Measurements from ENCODE around the gene KRT84.
"Not testable (repeated sequence)": the region's sequence is repeated elsewhere in the genome, so short reads cannot be mapped to it uniquely, and the experiment has no call there.

The KRT84 gene

DNA sequence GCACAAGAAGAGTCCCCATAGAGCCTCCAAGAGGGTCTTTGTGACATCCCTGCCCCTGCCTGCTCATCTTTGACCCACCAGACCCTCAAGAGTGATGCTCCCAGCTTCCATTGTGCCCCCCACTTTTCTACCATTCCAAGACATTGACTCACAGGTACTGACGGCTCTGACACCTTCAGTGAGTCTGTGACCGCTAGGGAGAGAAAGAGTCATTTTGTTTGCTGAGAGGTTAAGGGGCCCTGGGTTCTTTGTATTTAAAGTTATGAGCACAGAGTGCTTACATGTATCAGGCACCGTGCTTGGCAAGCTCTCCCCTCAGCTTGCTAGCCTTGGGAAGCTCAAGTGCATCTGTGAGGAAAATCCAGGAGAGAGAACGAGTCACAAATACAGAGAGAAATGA, 27.8 kb upstream of the KRT84 start:
- no peak for DNase-seq (ENCODE audit: low read depth in 2 of 2)

DNA sequence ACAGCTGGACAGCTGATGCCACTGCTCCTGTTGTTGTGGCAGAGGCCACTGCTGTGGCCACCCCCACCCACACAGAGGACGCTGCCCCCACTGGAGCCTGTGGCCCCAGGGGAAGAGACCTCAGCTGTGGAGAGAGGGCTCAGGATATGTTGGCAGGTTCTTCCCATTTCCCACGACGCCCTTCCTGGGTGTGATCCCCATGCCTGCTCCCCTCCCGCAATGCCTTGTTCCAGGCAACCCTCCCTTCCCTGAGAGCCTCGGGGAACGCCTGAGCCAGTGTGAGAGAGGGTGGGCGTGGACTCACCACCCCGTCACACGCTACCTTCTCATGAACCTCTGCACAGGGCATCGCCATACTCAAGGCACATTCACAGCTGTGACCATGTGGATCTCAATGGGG, 26.4 kb upstream of the KRT84 start:
- DNase-seq (ENCODE audit: low read depth in 2 of 2) = no peak

DNA sequence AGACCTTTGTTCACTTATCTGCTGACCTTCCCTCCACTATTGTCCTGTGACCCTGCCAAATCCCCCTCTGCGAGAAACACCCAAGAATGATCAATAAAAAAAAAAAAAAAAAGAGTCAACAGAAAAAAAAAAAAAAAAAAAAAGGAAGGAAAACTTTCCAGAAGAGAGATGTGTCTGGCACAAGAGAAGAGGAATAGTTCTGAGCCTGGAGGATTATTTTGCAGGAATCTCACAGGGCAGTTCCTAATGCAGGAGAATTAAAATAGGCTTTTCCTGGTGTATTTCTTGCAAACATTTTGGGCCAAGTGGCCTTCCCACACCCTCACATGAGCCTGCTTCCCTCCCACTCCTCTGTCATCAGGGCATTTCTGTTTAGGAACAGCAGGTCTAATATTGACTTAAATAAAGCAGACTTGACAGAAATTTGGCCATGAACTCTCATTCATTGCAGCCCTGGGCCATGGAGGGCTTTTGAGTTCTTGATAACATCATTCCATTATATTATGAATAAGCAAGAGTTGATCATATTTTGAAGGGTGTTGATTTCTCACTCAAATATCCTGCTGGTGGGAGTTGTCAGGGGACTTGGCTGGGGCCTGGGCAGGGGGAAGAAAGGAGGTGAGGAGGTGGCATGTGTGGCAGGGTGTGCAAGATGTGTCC, 25.3 kb upstream of the KRT84 start:
- not testable (repeated sequence) for DNase-seq (ENCODE audit: low read depth in 2 of 2)

DNA sequence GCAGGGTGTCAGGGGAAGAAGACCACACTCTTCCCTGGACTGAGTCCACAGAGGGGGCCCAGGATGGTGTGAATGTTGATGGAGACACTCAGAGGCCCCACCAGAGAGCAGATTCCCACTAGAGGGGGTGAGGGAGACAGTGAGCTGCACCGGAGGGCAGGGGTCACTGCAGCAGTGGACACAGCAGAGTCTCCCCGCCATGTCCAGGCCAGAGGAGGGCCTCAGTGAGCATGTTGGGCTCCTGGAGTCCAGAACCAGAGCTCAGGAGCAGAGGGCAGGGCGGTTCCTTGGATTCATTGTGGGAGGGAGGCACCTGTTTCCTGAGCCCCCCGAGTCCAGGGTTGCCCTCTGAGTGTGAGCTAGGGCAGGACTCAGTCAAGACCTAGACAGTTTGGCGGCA, 22.5 kb upstream of the KRT84 start:
- no peak for DNase-seq (ENCODE audit: low read depth in 2 of 2)

DNA sequence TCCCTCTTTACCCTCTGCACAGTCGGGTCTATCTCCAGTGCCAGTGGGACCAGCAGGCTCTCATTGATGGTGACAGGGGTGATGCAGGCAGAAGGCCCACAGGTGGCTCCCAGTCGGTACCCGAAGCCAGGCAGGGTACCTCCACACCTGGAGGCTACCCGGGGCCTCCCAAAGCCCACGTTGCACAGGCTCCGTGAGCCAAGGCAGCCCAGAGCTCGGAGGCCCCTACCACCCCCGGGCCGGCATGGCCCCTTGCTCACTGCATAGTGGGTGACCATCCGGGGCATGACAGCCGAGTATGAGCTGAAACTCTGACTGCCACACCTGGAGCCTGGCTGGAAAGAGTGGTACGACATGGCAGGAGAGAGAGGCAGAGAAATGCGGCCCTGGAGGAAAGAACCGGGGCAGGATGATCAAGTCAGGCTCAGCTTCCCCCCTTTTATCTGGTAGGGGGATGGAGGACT, 20.5 kb upstream of the KRT84 start, which contains the start of gene KRT82:
KRT82 (minus strand) TSS at position 414 of the 464 bp plus-strand sequence; CDS start at position 356, 58 bp downstream.
- DNase-seq (ENCODE audit: low read depth in 2 of 2) = no peak

DNA sequence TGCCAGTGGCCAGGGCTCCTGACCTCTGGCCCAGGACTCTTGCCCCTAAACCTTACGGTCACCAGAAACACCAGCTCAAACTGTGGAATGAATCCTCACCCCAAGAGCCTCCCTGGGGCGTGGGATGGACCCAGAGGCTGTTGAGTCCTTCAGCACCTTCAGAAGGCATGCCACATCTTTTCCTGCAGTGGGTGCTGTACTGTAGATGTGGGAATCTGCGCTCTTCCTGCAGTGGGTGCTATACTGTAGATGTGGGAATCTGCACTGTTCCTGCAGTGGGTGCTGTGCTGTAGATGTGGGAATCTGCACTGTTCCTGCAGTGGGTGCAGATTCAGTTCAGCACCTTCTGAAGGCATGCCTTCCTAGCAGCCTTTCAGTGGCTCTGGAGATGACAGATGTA, 19.5 kb upstream of the KRT84 start:
- DNase-seq (ENCODE audit: low read depth in 2 of 2) = no peak

DNA sequence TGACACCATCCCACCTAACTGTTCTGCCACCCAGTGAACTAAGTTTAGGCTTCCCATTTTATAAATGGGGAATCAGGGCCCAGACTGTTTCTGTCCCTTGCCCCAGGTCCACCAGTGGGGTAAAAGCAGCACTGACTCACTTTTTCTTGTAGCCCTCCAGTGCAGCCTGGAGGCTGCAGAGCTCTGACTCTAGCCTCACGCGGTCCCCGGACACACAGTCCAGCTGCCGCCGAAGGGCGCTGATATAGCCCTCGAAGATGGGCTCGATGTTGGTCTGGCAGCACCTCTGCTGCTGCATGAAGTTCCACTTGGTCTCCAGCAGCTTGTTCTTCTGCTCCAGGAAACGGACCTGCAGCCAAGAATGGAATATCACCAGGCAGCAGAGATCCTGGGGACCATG, 18.1 kb upstream of the KRT84 start:
- DNase-seq (ENCODE audit: low read depth in 2 of 2) = no peak

DNA sequence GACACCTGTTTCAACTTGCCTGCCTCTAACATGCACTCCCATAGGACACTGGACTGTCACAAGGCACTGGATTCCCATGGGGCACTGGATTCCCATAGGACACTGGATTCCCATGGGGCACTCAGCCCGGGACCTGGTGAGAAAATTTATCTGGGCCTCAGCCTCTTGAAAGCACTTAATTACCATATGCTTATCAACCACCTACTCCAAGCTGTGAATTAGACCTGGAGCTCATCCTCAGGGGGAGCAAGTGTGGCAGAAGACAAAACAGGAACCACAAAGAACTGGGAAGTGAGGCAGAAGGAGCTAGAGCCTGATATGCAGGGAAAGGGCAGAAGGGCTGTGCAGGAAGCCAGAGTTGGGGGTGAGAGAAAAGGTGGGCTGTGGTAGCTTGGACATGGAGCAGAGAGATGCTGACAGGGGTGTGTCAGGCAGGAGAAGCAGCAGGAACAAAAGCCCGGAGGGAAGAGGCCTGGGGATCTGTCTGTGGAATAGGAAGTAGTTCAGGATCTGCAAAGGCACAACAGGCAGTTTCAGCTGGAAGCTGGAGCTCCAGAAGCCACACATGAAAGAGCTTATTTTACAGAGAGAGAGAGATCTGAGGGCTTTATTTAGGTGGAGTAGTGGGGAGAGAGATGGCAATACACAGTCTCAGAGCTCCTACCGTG, 17.6 kb upstream of the KRT84 start:
- DNase-seq (ENCODE audit: low read depth in 2 of 2) = no peak

DNA sequence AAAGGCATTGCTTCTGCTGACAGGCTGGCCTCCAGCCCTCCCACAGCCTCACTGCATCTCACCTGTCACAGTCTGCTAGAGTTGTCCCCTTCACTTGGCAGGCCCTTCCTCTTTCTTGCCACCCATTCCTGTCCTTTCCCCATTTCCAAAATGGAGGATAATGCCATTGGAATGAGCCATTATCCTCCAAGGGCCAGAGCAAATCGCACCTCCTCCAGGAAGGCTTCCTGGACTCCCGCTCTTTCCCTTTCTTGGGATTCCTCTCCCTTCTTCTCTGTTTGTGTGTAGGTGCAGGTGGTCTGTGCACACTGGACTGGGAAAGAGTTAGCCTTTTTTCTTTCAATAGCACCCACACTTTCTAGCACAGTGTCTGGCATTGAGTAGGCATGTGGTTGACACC, 16.9 kb upstream of the KRT84 start:
- no peak for DNase-seq (ENCODE audit: low read depth in 2 of 2)

DNA sequence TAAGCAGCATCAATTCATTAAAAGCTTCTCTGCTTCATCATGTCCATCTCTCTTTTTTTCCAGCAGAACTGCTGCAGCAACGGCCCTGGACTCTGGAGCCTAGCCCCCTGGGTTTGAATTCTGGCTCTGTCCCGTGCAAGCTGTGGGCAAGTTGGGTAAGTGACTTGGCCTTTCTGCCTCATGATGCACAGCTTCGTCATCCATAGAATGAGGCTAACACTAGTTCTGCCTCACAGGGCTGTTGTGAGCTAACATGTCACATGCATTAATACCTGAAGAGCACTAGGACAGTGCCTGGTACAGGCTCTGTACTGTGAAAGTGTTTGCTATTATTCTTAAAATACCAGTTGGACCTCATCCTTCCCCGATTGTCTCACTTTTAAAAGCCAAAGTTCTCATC, 16.5 kb upstream of the KRT84 start:
- DNase-seq (ENCODE audit: low read depth in 2 of 2) = no peak

DNA sequence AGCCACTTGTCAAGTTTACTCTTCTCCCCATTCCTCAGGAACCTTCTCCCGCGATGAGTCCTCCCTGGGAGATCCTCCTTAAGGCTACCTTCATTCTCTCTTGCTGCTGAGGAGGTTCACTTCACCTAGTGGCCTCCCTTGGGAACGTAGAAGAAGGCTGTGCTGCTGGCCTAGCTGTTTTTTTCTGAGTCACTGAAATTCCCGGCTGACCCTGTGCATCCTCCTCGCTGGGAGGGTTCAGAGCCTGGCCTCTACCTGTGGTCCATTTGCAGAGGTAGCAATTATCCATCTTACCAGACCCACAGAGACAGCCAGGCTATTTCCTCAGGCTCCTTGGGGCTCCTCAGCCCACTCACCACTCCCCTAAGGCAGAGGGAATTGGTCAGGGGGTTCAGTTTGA, 16.1 kb upstream of the KRT84 start:
- DNase-seq (ENCODE audit: low read depth in 2 of 2) = no peak

DNA sequence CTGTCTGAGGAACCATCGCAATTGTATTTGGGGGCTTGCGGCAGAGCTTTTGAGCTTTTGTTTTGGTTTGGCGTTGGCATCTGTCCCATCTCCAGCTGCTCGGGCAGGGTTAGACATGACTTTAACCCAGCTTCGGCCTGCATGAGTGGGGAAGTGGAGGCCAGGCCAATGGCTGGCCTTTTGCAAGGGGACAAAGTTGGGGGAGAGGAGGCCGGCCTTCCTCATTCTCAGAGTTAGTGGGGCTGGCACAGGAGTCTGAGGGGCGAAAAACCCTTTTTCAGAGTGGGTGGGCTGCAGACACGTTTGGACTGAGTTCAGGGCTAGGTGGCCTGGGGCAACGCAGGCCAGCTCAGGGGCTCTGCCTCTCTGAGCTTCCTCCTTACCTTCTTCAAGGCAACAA, 15.5 kb upstream of the KRT84 start:
- DNase-seq (ENCODE audit: low read depth in 2 of 2) = no peak

DNA sequence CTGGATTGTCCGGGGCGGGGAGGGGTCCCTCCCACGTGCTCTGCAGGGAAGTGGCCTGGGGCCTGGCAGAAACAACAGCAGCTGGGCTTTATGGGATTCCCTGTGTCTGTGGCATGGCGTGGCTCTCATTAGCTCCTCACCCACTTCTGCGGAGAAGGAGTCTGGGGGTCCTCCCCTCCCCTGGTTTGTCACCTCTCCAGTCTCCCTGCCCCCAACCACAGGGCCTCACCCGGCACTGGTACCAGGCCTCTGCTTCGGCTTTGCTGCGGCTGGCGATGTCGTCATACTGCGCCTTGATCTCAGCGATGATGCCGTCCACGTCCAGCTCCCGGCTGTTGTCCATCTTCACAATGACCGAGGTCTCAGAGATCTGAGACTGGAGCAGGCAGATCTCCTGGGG, 14.3 kb upstream of the KRT84 start:
- DNase-seq (ENCODE audit: low read depth in 2 of 2) = no peak

DNA sequence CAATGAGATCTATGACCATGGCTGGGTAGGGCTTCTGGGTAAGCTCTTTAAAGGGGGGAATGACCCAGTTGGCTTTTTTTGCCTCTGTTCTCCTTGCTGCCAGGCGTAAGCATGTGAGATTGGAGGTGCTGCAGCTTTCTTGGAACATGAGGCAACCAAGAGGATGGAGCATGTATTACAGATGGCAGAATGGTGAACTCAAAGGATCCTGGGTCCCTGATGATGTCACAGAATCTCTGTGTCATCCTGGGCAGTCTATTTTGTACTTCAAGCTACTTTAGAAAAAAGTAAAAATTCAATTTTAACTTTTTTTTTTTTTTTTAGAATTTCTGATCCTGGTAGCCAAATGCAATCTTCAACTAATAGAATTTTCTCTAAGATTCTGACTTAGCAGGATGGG, 12.7 kb upstream of the KRT84 start:
- DNase-seq (ENCODE audit: low read depth in 2 of 2) = no peak

DNA sequence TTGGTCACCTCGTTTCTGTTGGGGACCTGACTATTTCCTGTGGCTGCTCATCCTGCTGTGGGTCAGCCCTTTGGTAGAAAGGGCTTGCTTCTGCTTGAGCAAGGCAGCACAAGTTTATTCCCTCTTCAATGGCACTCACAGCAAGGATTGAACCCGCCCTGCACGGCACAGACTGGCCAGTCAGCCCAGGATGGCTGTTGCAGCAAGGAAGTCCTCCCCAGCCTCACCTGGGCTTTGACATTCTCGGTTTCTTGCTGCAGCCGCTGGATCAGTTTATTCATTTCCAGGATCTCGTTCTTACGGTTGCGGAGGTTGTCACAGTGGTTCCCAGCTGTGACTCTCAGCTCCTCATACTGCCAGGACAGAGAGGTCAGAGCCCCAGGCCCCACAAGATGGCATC, 11.2 kb upstream of the KRT84 start:
- no peak for DNase-seq (ENCODE audit: low read depth in 2 of 2)

DNA sequence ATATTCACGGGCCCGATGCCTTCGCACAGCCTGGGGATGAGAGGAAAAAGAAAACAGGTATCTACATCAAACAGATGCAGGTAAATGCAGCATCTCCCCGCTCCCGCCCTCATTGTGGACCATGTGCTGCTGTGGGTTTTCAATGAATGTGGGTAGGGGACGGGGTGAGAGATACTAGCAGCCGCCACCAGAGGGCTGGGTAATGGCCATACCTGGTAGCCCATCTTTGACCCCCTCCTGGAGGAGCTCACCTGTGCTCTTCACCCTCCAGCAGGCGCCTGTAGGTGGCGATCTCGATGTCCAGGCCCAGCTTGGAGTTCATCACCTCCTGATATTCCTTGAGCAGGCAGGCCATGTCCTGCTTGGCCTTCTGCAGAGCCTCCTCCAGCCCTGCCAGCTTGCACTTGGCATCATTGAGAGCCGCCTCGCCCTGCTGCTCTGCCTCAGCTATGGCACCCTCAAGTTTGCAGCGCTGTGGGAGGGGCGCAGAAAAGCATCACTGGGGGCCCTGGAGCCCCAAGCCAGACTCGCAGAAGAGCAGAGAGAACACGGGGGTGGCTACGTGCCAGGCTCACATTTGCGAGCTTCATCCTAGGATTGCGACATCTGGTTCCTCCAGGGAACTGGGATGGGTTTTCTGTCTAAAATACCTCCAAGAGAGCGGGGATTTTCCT, 10.4 kb upstream of the KRT84 start:
- no peak for DNase-seq (ENCODE audit: low read depth in 2 of 2)

DNA sequence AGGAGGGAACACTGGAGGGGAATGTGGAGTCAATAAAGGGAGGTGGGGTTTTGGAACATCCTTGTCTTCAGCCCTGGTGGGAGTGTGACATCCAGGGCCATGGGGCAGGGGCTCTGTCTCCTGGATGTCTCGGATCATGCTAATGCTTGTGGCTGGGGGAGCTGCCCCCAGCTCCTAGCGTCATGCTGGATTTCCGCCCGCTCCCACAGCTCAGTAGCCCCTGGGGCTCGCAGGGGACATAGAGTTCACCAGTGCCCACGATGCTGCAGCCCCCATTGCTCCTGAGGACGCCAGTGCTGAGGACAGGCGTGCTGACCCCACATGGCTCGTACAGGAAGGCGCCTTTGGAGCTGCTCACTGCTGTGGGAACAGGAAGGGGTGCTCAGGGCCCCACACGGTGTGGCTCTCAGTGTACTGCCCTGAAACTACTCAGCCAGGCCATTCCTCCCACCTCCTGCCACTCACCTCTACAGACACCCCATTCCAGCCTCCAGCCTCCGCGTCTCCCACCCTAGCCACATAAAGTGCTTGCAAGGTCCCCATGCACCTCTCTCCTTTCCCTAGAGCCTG, 9.5 kb upstream of the KRT84 start:
- no peak for DNase-seq (ENCODE audit: low read depth in 2 of 2)

DNA sequence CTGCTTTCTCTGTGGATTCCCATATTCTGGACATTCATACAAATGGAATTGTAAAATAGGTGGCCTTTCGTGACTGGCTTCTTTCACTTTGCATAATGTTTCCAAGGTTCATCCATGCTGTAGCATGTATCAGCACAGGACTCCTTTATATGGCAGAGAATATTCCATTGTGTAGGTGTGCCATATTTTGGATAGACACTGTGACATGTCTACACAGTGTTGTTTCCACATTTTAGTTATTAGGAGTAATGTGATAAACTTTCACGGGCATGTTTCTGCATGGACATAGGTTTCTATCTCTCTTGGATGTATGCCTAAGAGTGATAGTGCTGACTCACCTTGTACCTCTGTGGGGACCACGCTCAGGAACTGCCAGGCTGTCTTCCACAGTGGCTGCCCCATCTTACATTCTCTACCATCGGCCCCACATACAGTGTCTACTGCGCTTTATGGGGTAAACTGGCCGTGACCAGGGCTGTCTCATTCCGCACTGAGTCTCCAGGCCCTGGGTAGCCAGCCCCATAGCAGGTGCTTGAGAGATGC, 7.1 kb upstream of the KRT84 start:
- no peak for DNase-seq (ENCODE audit: low read depth in 2 of 2)

DNA sequence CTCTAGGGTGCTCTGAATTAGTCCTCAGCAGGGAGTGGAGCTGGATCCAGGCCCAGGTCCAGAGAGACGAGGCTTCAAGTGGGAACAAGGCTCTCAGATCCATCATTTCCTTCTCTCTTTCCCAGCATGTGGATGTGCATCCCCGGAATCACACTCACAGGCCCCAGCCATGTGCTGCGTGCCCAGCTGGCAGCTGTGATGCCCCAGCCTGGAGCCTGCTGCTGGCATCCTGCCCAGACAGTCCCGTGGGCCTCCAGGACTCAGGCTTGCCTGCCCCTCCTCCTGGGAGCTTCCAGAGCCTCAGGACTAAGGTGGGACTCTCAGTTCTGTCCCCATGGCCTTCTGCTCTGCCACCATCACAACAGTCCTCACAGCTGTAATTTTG, 6.2 kb upstream of the KRT84 start:
- DNase-seq (ENCODE audit: low read depth in 2 of 2) = no peak

DNA sequence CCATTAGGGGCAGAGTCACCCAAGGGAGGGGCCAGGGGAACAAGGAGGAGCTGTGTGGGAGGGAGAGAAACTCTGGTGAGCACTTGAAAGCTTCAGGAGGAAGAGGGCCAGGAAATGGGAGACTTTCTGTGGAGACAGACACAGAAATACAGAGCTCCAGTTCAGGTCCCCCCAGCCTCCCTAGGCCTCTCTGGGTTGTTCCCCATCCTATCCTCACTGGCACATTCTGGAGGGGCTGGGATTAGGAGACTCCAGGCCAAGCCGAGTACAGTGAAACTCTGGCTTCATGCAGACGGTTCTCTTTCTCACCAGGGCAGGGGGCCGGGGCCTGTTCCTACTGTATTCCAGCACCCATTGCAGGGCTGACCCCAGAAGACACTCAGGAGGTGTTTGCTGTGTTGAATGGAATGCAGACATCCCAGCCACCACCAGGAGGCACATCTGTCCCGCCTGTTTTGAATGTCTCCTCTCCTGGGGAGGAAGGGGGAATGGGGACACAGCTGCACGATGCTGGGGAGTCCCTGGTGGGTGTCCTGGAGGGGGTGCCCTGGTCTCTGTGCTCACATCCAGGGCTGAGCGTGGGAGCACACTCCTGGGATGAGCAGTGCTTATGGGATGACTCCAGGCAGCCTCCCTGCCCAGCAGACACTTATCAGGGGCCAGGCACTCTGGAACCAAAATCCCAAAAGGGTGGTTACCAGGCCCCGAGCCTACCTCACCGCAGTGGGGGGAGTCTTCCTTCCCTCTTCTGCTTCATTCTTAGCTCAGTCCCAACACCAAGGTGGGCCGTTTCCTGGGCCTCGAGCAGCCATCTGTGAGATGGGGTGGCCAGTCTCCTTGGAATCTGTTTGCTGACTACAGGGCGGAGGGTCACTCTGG, 5.5 kb upstream of the KRT84 start:
- DNase-seq (ENCODE audit: low read depth in 2 of 2) = no peak

Measured in stimulated activated CD8-positive, alpha-beta memory T cell treated with anti-CD3 and anti-CD28 coated beads, Interleukin-2, amount 100 ng/mL, for 1 hour (primary cell).